Gastroesophageal sphincter (tissue), 3 donors: ENCODE data around the gene IL1RAPL1.

Experiments
- POLR2A ChIP-seq, 2 donors: fragments of 450-650 bp; IDR thresholded peaks; one replicate each; pipeline ENCODE4 v1.6.1; 2017; ENCODE audit warnings: antibody characterized with exemption in 2 of 2, mild to moderate bottlenecking in 2 of 2, moderate library complexity in 1 of 2
- TF ChIP-seq, protein P1 (sequence below), 4 experiments: fragments of 200-600 bp in 2 of 4; fragments of 450-650 bp in 2 of 4; sonication (generic) in 1 of 4; IDR thresholded peaks; one replicate each; pipeline ENCODE4 v1.5.1; 2017 to 2019; ENCODE audit warnings: antibody characterized with exemption in 4 of 4, mild to moderate bottlenecking in 2 of 4, moderate library complexity in 2 of 4

DNA sequence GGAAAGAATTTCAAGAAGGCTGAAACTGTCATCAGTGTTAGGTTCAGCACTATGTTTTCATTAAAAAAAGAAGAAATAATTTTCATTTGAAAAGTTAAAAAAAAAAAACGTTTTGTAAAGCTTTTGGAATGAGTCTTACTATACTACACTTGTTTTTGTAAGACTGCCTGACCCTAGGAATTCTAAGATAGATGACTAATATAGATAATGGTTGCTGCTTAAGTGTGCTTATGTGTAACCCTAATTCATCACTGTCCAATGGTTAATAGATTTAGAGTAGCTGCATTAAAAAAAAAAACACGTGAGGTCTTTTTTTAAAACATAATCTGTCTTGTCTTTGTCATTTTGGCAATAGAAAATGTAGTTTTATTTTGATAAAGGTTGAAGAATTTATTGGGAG, 323.2 kb downstream of the IL1RAPL1 start:
- TF ChIP-seq, protein P1, sequence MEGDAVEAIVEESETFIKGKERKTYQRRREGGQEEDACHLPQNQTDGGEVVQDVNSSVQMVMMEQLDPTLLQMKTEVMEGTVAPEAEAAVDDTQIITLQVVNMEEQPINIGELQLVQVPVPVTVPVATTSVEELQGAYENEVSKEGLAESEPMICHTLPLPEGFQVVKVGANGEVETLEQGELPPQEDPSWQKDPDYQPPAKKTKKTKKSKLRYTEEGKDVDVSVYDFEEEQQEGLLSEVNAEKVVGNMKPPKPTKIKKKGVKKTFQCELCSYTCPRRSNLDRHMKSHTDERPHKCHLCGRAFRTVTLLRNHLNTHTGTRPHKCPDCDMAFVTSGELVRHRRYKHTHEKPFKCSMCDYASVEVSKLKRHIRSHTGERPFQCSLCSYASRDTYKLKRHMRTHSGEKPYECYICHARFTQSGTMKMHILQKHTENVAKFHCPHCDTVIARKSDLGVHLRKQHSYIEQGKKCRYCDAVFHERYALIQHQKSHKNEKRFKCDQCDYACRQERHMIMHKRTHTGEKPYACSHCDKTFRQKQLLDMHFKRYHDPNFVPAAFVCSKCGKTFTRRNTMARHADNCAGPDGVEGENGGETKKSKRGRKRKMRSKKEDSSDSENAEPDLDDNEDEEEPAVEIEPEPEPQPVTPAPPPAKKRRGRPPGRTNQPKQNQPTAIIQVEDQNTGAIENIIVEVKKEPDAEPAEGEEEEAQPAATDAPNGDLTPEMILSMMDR (IDR thresholded peaks at IDR 0.05): no peak
- no peak for TF ChIP-seq POLR2A (IDR thresholded peaks at IDR 0.05)
